Ecto neural progenitor cell (in vitro differentiated cells): Measurements from ENCODE around the gene SLC22A16.

Source experiments
- DNase-seq: peaks from one replicate; pipeline ENCODE4 v3.0.0-alpha.2; 2018; ENCODE audit warnings: low spot score

SLC22A16 gene

GRCh38 chr6:110448846-110449540 is 27.4 kb downstream of the SLC22A16 start:
- DNase-seq: no peak

- no peak for DNase-seq
These were observed 28.7 kb downstream of the SLC22A16 start for GRCh38 chr6:110447761-110448160.

GRCh38 chr6:110446405-110446804 is 30.0 kb downstream of the SLC22A16 start:
- DNase-seq: no peak

- no peak for DNase-seq
These were observed 36.4 kb downstream of the SLC22A16 start for GRCh38 chr6:110440026-110440425.

- no peak for DNase-seq
These were observed 37.1 kb downstream of the SLC22A16 start for GRCh38 chr6:110439356-110439755.

- DNase-seq: no peak
These were observed 41.3 kb downstream of the SLC22A16 start for GRCh38 chr6:110434961-110435602.

GRCh38 chr6:110432285-110432900 is 44.0 kb downstream of the SLC22A16 start:
- DNase-seq: no peak

- no peak for DNase-seq
These were observed 45.7 kb downstream of the SLC22A16 start for GRCh38 chr6:110430741-110431140.

- no peak for DNase-seq
These were observed 46.2 kb downstream of the SLC22A16 start for GRCh38 chr6:110430236-110430635.

- no peak for DNase-seq
These were observed 48.3 kb downstream of the SLC22A16 start for GRCh38 chr6:110428153-110428552.

GRCh38 chr6:110425816-110426215 is 50.6 kb downstream of the SLC22A16 start:
- DNase-seq: no peak

- no peak for DNase-seq
These were observed 54.0 kb downstream of the SLC22A16 start for GRCh38 chr6:110422444-110422822.

- no peak for DNase-seq
These were observed 54.5 kb downstream of the SLC22A16 start for GRCh38 chr6:110421749-110422443.

GRCh38 chr6:110419028-110419739 is 57.2 kb downstream of the SLC22A16 start:
- DNase-seq: no peak

GRCh38 chr6:110418594-110418993 is 57.8 kb downstream of the SLC22A16 start:
- DNase-seq: no peak

GRCh38 chr6:110415086-110415916 is 61.1 kb downstream of the SLC22A16 start, which contains the start of gene DDO:
DDO (minus strand) TSS chr6:110415575; CDS start chr6:110413462, 2,113 bp downstream.
- DNase-seq: no peak

- no peak for DNase-seq
These were observed 61.7 kb downstream of the SLC22A16 start for GRCh38 chr6:110414669-110415068.

GRCh38 chr6:110412360-110412759 is 64.1 kb downstream of the SLC22A16 start:
- DNase-seq: no peak

- DNase-seq: no peak
These were observed 65.9 kb downstream of the SLC22A16 start for GRCh38 chr6:110410511-110410910.

GRCh38 chr6:110409794-110410193 is 66.6 kb downstream of the SLC22A16 start:
- no peak for DNase-seq

- DNase-seq: no peak
These were observed 67.5 kb downstream of the SLC22A16 start for GRCh38 chr6:110408901-110409300.
